ENCODE measurements around the gene FANK1. TPM values are rescaled to one million over a fixed set of nuclear protein-coding genes. Genes with fewer than 3 reads are reported as not detected.

FANK1 gene
- total and polyA plus RNA-seq, 2 donors (not counting 1 experiment from before 2014, with no cell fraction given): 0.13 TPM; not detected in 1

GRCh38 chr10:125999694-126000093 lies 103.3 kb downstream of the FANK1 start:
- Histone ChIP-seq H3K4me2 (replicated peaks; ENCODE audit: low read depth, low read length, poor library complexity, severe bottlenecking) (no peak overlapping the region), H3K9me3 (ENCODE audit: control extremely low read depth in 1 of 3, control insufficient read depth in 2 of 3, insufficient read depth in 1 of 3, low read length in 2 of 3) (no peaks in the 10 kb centered on the region), H3K79me2 (ENCODE audit: control insufficient read depth, insufficient read depth, low read length) (no peaks in the 10 kb centered on the region), H3K27me3 (replicated peaks in 1 of 4; ENCODE audit: control extremely low read depth in 1 of 4, control insufficient read depth in 3 of 4, insufficient read depth in 4 of 4, low read length in 3 of 4) (peaks cover 0 to 3% (median 0%) of the 10 kb centered on the region in 4 experiments), H3K4me3 (ENCODE audit: control extremely low read depth in 1 of 5, extremely low read depth in 1 of 5, insufficient read depth in 1 of 5, low read depth in 2 of 5, low read length in 4 of 5) (no peak overlapping the region), H3K27ac (ENCODE audit: low read length in 2 of 2) (no peak overlapping the region), H3K36me3 (replicated peaks in 1 of 2; ENCODE audit: control extremely low read depth in 1 of 2, control insufficient read depth in 1 of 2, extremely low read depth in 1 of 2, insufficient read depth in 2 of 2, low read length in 1 of 2) (no peaks in the 10 kb centered on the region), H3K9ac (ENCODE audit: low read length) (no peak overlapping the region), H4K20me1 (ENCODE audit: control insufficient read depth, insufficient read depth, low read length, poor library complexity, severe bottlenecking) (no peaks in the 10 kb centered on the region), H3K4me1 (ENCODE audit: control insufficient read depth in 2 of 2, insufficient read depth in 2 of 2, low read length in 2 of 2) (no peaks in the 10 kb centered on the region), H2AFZ (ENCODE audit: insufficient read depth, low read depth, low read length, poor library complexity, severe bottlenecking) (no peak overlapping the region)
- POLR2A ChIA-PET: no interaction called here
- no peaks in the 10 kb centered on the region for H3K9me3 Mint-ChIP-seq (ENCODE audit: insufficient read depth)
- no peak overlapping the region for H3K4me3 Mint-ChIP-seq
- CTCF ChIA-PET: interaction anchor here (0.7 kb wide), 1 partner anchor 183 kb away, joined by 3 read pairs; no protein-coding TSS in a partner anchor
- H3K4me1 Mint-ChIP-seq: no peaks in the 10 kb centered on the region
- no peak overlapping the region for H3K27ac Mint-ChIP-seq
- DNase-seq (no peak), ATAC-seq (ENCODE audit: low read depth) (no peak)
- intact Hi-C loops (cut with micrococcal nuclease): no loop called here
- WGBS (ENCODE audit: insufficient coverage): 100% methylated on average over 1 of the region's 3 CpGs
- H3K27me3 Mint-ChIP-seq: peaks cover 3% of the 10 kb centered on the region
- TF ChIP-seq EZH2 (IDR thresholded peaks at IDR 0.05; ENCODE audit: borderline replicate concordance, insufficient read depth, low read depth, low read length, poor library complexity, severe bottlenecking) (no peak), CTCF (IDR thresholded peaks at IDR 0.05) (no peak)

- DNase-seq: no peak
These were observed 105.2 kb downstream of the FANK1 start for GRCh38 chr10:126001576-126001975.

More at GRCh38 chr10:126001576-126001975, 105.2 kb downstream of the FANK1 start:
- ChIA-PET POLR2A (no interaction called here), CTCF (no interaction called here)
- H3K4me1 ChIP-seq (ENCODE audit: control insufficient read depth in 2 of 2, insufficient read depth in 2 of 2, low read length in 2 of 2): no peaks in the 10 kb centered on the region
- H2AFZ ChIP-seq (ENCODE audit: insufficient read depth, low read depth, low read length, poor library complexity, severe bottlenecking): no peak overlapping the region
- WGBS (ENCODE audit: insufficient coverage): no CpG with 5 or more reads among the region's 2 CpGs
- H3K9me3 Mint-ChIP-seq (ENCODE audit: insufficient read depth): no peaks in the 10 kb centered on the region
- no peaks in the 10 kb centered on the region for H3K9me3 ChIP-seq (ENCODE audit: control extremely low read depth in 1 of 3, control insufficient read depth in 2 of 3, insufficient read depth in 1 of 3, low read length in 2 of 3)
- H3K4me3 Mint-ChIP-seq: no peak overlapping the region
- H3K4me3 ChIP-seq (ENCODE audit: control extremely low read depth in 1 of 5, extremely low read depth in 1 of 5, insufficient read depth in 1 of 5, low read depth in 2 of 5, low read length in 4 of 5): no peak overlapping the region
- H3K27me3 Mint-ChIP-seq: peaks cover 3% of the 10 kb centered on the region
- H3K4me2 ChIP-seq (replicated peaks; ENCODE audit: low read depth, low read length, poor library complexity, severe bottlenecking): no peak overlapping the region
- no peak overlapping the region for H3K9ac ChIP-seq (ENCODE audit: low read length)
- H3K36me3 ChIP-seq (replicated peaks in 1 of 2; ENCODE audit: control extremely low read depth in 1 of 2, control insufficient read depth in 1 of 2, extremely low read depth in 1 of 2, insufficient read depth in 2 of 2, low read length in 1 of 2): no peaks in the 10 kb centered on the region
- H4K20me1 ChIP-seq (ENCODE audit: control insufficient read depth, insufficient read depth, low read length, poor library complexity, severe bottlenecking): no peaks in the 10 kb centered on the region
- no peak overlapping the region for H3K27ac Mint-ChIP-seq
- no peaks in the 10 kb centered on the region for H3K79me2 ChIP-seq (ENCODE audit: control insufficient read depth, insufficient read depth, low read length)
- no peak overlapping the region for H3K27ac ChIP-seq (ENCODE audit: low read length in 2 of 2)
- intact Hi-C loops (cut with micrococcal nuclease): no loop called here
- H3K27me3 ChIP-seq (replicated peaks in 1 of 4; ENCODE audit: control extremely low read depth in 1 of 4, control insufficient read depth in 3 of 4, insufficient read depth in 4 of 4, low read length in 3 of 4): no peaks in the 10 kb centered on the region
- ATAC-seq (ENCODE audit: low read depth): no peak
- no peaks in the 10 kb centered on the region for H3K4me1 Mint-ChIP-seq
- TF ChIP-seq CTCF (IDR thresholded peaks at IDR 0.05): no peak
- TF ChIP-seq EZH2 (IDR thresholded peaks at IDR 0.05; ENCODE audit: borderline replicate concordance, insufficient read depth, low read depth, low read length, poor library complexity, severe bottlenecking): no peak
